Fibroblast of mammary gland (primary cell): ENCODE results near the gene ID3.
"Not testable (repeated sequence)": the region's sequence is repeated elsewhere in the genome, so short reads cannot be mapped to it uniquely, and the experiment has no call there.

Experiments used
- DNase-seq: peaks from one replicate; pipeline ENCODE4 v3.0.0-alpha.2; 2010; ENCODE audit warnings: low read depth
- H3K4me3 ChIP-seq: 2 replicates; pipeline ENCODE4 v1.5.1; 2011; ENCODE audit warnings: low read depth, mild to moderate bottlenecking, low read length, moderate library complexity; ENCODE audit not compliant: control insufficient read depth
- CTCF ChIP-seq: conservative IDR thresholded peaks from 2 replicates; pipeline ENCODE4 v1.5.1; 2011; ENCODE audit warnings: low read depth, low read length, inconsistent platforms; ENCODE audit not compliant: control insufficient read depth, insufficient read depth

Gene ID3

DNA sequence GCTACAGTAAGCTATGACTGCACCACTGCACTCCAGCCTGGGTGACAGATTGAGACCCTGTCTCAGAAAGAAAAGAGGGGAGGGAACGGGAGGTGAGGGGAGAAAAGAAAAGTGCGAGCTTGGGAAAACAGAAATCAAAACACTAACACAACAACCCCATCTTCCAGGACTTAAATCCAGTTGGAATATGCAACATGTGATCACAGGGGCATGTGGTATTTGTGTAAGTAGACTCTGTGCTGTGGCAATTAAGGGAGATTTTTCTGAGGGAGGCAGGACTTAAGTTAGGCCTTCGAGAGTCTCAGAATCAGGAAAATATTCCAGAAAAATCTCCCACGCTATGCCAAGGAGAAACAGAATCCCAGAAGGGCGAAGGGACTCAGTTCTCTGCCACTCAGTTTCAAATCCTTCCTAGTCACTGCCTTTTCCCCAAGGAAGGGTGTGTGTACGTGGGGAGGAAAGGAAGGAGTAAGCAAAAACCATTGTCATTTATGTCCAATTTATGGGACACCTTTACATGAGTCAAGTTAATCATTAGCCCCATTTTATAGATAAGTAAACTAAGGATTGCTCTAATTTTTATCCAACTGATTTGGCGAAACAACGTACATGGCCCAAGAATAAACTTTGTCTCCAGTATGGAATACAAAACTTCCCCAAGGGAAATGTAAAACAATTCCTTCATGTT is 12.3 kb downstream of the ID3 start:
- no peak for DNase-seq
- no peak for TF ChIP-seq CTCF
- no peak overlapping the region for H3K4me3 ChIP-seq

DNA sequence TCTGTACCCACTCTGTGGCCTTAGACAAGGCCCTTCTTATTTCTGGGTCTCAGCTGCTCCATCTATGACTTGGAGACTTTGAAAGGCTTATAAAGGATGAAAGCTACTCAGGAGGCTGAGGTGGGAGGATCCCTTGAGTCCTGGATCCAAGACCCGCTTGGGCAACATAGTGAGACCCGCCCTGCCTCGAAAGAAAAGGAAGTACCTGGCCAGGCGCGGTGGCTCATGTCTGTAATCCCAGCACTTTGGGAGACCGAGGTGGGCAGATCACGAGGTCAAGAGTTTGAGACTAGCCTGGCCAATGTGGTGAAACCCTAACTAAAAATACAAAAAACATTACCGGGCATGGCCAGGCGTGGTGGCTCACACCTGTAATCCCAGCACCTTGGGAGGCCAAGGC is 13.4 kb downstream of the ID3 start:
- TF ChIP-seq CTCF: no peak
- no peak overlapping the region for H3K4me3 ChIP-seq
- DNase-seq: no peak

GRCh38 chr1:23544444-23545389 is 14.6 kb downstream of the ID3 start:
- DNase-seq: peak; percentile 84
- TF ChIP-seq CTCF: peak; percentile 94
- H3K4me3 ChIP-seq: no peak overlapping the region

- no peak overlapping the region for H3K4me3 ChIP-seq
- DNase-seq: no peak
- no peak for TF ChIP-seq CTCF
Measured at GRCh38 chr1:23543707-23544443, 15.4 kb downstream of the ID3 start.

- not testable (repeated sequence) for DNase-seq, H3K4me3 ChIP-seq
Measured at GRCh38 chr1:23542940-23543339, 16.4 kb downstream of the ID3 start.

DNA sequence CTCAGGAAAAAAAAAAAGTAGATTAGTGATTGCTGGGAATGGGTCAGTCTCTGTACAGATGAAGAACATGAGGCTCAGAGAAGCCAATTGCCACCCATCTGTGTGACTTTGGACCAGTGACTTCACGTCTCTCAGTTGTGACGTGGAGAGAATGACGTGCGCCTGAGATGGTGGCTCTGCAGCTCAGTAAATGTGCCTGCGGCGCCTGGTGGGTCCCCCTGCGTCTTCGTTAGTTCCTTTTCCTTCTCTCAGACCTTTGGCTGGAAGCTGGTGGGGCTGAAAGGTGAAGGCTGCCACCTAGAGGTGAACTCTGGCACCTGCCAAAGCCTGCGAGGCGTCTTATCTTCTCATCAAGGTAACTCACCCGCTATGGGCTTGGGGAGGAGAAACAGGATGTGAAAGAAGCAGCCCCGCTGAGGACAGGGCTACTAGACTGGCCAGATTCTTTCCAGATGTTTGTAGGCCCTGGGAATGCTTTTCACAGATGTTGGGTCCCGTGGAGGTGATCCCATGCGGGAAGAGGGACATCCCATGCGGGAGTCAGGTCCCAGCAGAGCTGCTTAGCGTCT is 19.5 kb downstream of the ID3 start:
- DNase-seq: peak; percentile 90
- peak; percentile 97 for TF ChIP-seq CTCF
- no peak overlapping the region for H3K4me3 ChIP-seq
